RWPE1 (cell line): ENCODE results near the gene CACHD1.

Experiments used
- CTCF ChIA-PET: fragments of 350-600 bp; sonication (Branson Sonifier 250); formaldehyde crosslinking; extraction: SDS; loops from one replicate; lab custom pipeline; 2021; lab: Yijun Ruan, JAX
- POLR2A ChIA-PET: fragments of 400-600 bp; formaldehyde crosslinking; extraction: SDS; loops from one replicate; lab custom pipeline; 2020; ENCODE audit warnings: antibody characterized with exemption; ENCODE audit not compliant: low non-redundant PET; lab: Yijun Ruan, JAX
- DNase-seq: peaks from one replicate; pipeline ENCODE4 v3.0.0; 2012; ENCODE audit warnings: low spot score
- H3K27ac ChIP-seq: fragments of 450-650 bp; 2 replicates; pipeline ENCODE4 v1.5.1; 2017
- CTCF ChIP-seq: fragments of 450-650 bp; conservative IDR thresholded peaks from 2 replicates; pipeline ENCODE4 v1.5.1; 2017; ENCODE audit warnings: low read depth, mild to moderate bottlenecking

CACHD1 gene

GRCh38 chr1:64567426-64568170 lies 97.7 kb downstream of the CACHD1 start:
- H3K27ac ChIP-seq = no peak overlapping the region
- TF ChIP-seq CTCF = no peak
- no peak for DNase-seq
- ChIA-PET POLR2A (no interaction called here), CTCF (interaction anchor here (0.6 kb wide), 1 partner anchor 73 kb away, joined by 3 read pairs; no protein-coding TSS in a partner anchor)

DNA sequence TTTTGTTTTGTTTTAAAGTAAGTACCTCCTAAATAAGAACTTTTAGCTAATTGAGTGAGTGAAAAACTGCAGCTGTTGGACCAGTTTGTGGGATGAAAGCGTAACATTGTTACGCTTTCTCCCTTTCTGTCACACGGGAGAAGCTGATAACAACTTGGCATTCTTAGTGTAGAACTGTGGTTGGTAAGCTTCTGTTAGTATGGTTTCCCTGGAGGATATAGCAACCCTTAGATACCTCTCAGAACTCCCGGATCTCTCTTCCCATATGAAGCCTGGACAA lies 98.2 kb downstream of the CACHD1 start:
- CTCF ChIA-PET = interaction anchor here (0.5 to 0.6 kb wide), 2 partner anchors 11 to 73 kb away, joined by 3 read pairs; no protein-coding TSS in a partner anchor
- POLR2A ChIA-PET = no interaction called here
- no peak for DNase-seq
- no peak overlapping the region for H3K27ac ChIP-seq
- no peak for TF ChIP-seq CTCF

- CTCF ChIA-PET = no interaction called here
- POLR2A ChIA-PET = no interaction called here
- DNase-seq = no peak
- TF ChIP-seq CTCF = no peak
- no peak overlapping the region for H3K27ac ChIP-seq
These were observed 99.5 kb downstream of the CACHD1 start for GRCh38 chr1:64569411-64569810.

GRCh38 chr1:64570267-64570855 lies 100.4 kb downstream of the CACHD1 start:
- ChIA-PET CTCF (interaction anchor here (0.6 kb wide), 1 partner anchor 869 kb away, joined by 6 read pairs; no protein-coding TSS in a partner anchor), POLR2A (no interaction called here)
- no peak for TF ChIP-seq CTCF
- H3K27ac ChIP-seq = no peak overlapping the region
- DNase-seq = no peak

DNA sequence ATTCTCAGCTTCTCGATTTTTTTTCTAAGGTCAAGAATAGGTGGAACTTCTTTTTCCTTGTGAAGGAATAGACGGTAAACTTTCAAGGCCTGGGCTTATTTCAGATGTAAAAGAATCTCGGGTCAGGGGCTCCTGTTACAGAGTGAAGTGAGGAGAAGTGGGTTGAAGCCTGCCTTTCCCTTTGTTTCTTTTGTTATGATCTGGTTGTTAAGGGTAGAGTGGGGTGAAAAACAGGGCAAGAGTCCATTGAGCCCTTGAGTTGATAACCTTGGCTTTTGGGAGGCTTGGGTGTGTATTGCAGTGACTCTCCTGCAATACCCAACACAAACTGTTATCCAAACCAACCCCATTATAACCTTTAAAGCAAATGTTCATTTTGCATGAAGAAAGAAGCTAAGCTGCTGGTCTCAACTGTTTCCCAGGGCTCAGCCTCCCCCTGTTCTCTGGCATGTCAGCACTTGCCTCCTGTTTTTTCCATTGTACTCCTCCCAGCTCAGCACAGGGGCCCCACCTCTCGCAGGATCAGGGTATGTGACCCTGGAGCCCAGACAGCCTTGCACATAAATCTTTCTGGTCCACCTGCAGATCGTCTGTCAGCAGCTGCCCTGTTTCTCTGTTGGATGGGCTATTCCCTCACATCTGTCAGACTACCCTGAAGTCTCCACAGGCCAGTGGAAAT lies 102.4 kb downstream of the CACHD1 start:
- peak; percentile 8 for DNase-seq
- ChIA-PET CTCF (no interaction called here), POLR2A (no interaction called here)
- no peak for TF ChIP-seq CTCF
- no peak overlapping the region for H3K27ac ChIP-seq

- peak; percentile 14 for DNase-seq
- ChIA-PET POLR2A (no interaction called here), CTCF (interaction anchor here (0.5 kb wide), 1 partner anchor 192 kb away, joined by 3 read pairs; no protein-coding TSS in a partner anchor)
- TF ChIP-seq CTCF = no peak
- no peak overlapping the region for H3K27ac ChIP-seq
These were observed 104.4 kb downstream of the CACHD1 start for GRCh38 chr1:64574301-64574700.
